HG03378 (cell line): ENCODE results near the gene ZNF175.
"Not testable (repeated sequence)": the region's sequence is repeated elsewhere in the genome, so short reads cannot be mapped to it uniquely, and the experiment has no call there.

Source experiments
- ATAC-seq: cut with Tn5 transposase; IDR thresholded peaks from one replicate; pipeline ENCODE4 v1.9.1; 2021; ENCODE audit warnings: mild to moderate bottlenecking, moderate library complexity; ENCODE audit not compliant: unreplicated experiment

Gene ZNF175

GRCh38 chr19:51626675-51627074 lies 55.6 kb downstream of the ZNF175 start:
- no peak for ATAC-seq

GRCh38 chr19:51627491-51628138 lies 56.5 kb downstream of the ZNF175 start:
- no peak for ATAC-seq

- ATAC-seq, result no peak
These were observed 57.3 kb downstream of the ZNF175 start for GRCh38 chr19:51628153-51628939.

- not testable (repeated sequence) for ATAC-seq
These were observed 59.2 kb downstream of the ZNF175 start, which contains the start of gene SIGLEC5 for GRCh38 chr19:51630315-51630714. Gene SIGLEC5 (minus strand): TSS chr19:51630401. CDS start chr19:51630335, 66 bp downstream.

GRCh38 chr19:51632126-51632525 lies 61.0 kb downstream of the ZNF175 start:
- ATAC-seq, result no peak

- no peak for ATAC-seq
These were observed 66.4 kb downstream of the ZNF175 start for GRCh38 chr19:51637362-51637978.

- no peak for ATAC-seq
These were observed 68.8 kb downstream of the ZNF175 start for GRCh38 chr19:51639916-51640315.

GRCh38 chr19:51640386-51640785 lies 69.3 kb downstream of the ZNF175 start:
- no peak for ATAC-seq

GRCh38 chr19:51641648-51642047 lies 70.6 kb downstream of the ZNF175 start:
- no peak for ATAC-seq
